ENCODE data around the gene ASPA. TPM values are rescaled to one million over a fixed set of nuclear protein-coding genes. Genes with fewer than 3 reads are reported as not detected.
"Not testable (repeated sequence)": the region's sequence is repeated elsewhere in the genome, so short reads cannot be mapped to it uniquely, and the experiment has no call there.

Gene ASPA
- polyA plus RNA-seq, 6 donors from 2014 or later, result not detected

GRCh38 chr17:3513305-3514035, 37.7 kb downstream of the ASPA start:
- Mint-ChIP-seq H3K4me3 (peak overlapping the region in 2 of 8 donors; percentile 21 to 22), H3K36me3 (no peaks in the 10 kb centered on the region), H3K4me1 (no peaks in the 10 kb centered on the region), H3K27me3 (peaks cover 0 to 17% (median 0%) of the 10 kb centered on the region in 3 donors), H3K9me3 (peaks cover 0 to 6% (median 0%) of the 10 kb centered on the region in 7 donors), H3K27ac (no peak overlapping the region)
- no peak for DNase-seq
- ATAC-seq (ENCODE audit: low read depth in 2 of 2), result no peak

DNA sequence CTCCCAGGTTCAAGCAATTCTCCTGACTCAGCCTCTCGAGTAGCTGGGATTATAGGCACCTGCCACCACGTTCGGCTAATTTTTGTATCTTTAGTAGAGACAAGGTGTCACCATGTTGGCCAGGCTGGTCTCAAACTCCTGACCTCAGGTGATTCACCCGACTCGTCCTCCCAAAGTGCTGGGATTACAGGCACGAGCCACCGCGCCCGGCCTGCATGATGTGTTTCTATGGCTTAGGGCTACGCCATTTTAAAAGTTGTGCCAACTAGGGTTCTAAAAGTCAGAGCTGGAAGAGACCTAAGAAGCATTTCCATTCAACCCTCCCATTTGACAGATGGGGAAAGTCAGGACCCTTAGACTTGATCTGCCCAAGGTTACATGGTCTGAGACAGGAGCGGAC, 38.4 kb downstream of the ASPA start:
- peaks cover 0 to 17% (median 0%) of the 10 kb centered on the region in 3 donors for H3K27me3 Mint-ChIP-seq
- H3K4me1 Mint-ChIP-seq; DNase-seq; H3K36me3 Mint-ChIP-seq; H3K4me3 Mint-ChIP-seq; H3K9me3 Mint-ChIP-seq; ATAC-seq (ENCODE audit: low read depth in 2 of 2): not testable (repeated sequence)
- peak overlapping the region in 1 of 6 donors; percentile 67 for H3K27ac Mint-ChIP-seq

DNA sequence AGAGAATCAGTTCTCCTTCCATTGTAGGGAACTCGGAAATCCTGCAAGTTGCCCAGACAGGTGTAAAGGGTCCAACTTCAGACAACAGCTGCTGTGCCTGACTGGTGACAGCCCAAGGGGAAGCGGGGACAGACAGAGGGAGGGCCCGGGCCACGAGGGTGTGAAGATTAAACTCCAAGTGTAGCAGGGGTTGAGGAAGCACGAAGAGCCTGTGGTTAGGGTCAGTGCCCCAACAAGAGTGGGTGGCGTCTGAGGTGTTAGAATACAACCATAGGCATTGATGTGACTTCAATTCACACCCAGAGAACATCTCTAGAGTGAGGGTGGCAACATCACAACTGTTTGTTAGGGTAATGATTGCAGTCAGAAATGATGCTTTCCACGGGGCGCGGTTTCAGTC, 39.1 kb downstream of the ASPA start:
- no peak for DNase-seq
- no peak for ATAC-seq (ENCODE audit: low read depth in 2 of 2)
- Mint-ChIP-seq H3K4me3 (no peak overlapping the region), H3K27me3 (peaks cover 0 to 12% (median 0%) of the 10 kb centered on the region in 3 donors), H3K27ac (no peak overlapping the region), H3K36me3 (no peaks in the 10 kb centered on the region), H3K4me1 (no peaks in the 10 kb centered on the region), H3K9me3 (peaks cover 0 to 2% (median 0%) of the 10 kb centered on the region in 7 donors)

DNA sequence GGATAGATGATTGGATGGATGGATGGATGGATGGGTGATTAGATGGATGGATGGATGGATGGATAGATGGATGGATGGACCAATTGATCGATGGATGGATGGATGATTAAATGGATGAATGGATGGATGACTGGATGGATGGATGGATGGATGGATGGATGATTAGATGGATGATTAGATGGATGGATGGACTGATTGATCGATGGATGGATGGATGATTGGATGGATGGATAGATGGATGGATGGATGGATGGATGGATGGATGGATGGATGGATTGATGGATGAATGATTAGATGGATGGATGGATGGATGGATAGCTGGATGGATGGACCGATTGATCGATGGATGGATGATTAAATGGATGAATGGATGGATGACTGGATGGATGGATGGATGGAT, 43.7 kb downstream of the ASPA start:
- H3K27ac Mint-ChIP-seq; H3K4me3 Mint-ChIP-seq; H3K27me3 Mint-ChIP-seq; DNase-seq; H3K9me3 Mint-ChIP-seq; H3K36me3 Mint-ChIP-seq; ATAC-seq (ENCODE audit: low read depth in 2 of 2); H3K4me1 Mint-ChIP-seq: not testable (repeated sequence)

DNA sequence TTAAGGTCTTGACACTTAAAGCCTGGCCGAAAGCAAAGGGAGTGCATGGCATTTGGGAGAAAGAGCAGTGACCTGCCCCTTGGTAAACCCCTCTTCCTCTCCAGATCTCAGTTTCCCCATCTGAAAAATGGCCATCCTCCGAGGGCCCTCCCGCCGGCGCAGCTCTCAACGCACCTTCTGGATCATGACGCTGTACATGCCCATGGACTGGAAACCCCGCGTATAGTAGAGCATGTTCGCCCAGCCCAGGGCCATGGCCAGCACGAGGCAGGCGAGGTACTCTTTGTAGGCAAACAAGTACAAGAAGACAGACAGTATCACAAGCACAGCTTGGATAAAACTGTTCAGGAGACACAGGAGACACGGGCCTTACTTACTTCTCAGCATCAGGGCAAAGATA, 48.2 kb downstream of the ASPA start:
- Mint-ChIP-seq H3K27me3 (peaks cover 6 to 26% (median 9%) of the 10 kb centered on the region in 3 donors), H3K27ac (no peak overlapping the region), H3K9me3 (peaks cover 0 to 4% (median 0%) of the 10 kb centered on the region in 7 donors), H3K36me3 (peaks cover 0 to 8% of the 10 kb centered on the region in 2 donors), H3K4me3 (peak overlapping the region in 1 of 8 donors; percentile 77), H3K4me1 (no peaks in the 10 kb centered on the region)
- no peak for ATAC-seq (ENCODE audit: low read depth in 2 of 2)
- no peak for DNase-seq

DNA sequence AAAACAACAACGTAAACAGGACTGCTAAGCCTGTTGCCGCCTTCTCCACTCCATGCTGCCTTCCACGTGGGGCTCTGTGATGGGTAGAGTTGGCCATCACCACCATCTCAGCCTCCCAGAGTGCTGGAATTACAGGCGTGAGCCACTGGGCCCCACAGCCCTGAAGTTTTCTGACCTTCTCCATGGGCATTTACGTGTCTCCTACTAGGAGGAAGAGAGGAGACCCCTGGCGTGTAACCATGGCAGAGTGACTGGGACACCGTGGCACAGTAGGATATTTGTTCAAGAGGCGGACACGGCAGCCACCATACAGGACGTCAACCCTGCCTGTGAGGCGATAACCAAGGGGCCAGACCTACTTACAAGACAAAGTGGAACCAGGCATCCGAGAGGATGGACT, 50.7 kb downstream of the ASPA start:
- Mint-ChIP-seq H3K27ac (peak overlapping the region in 1 of 6 donors; percentile 58), H3K4me3 (no peak overlapping the region), H3K9me3 (peaks cover 0 to 4% (median 0%) of the 10 kb centered on the region in 7 donors), H3K4me1 (peaks cover 0 to 2% (median 0%) of the 10 kb centered on the region in 3 donors), H3K27me3 (peaks cover 6 to 30% (median 9%) of the 10 kb centered on the region in 3 donors), H3K36me3 (peaks cover 0 to 8% of the 10 kb centered on the region in 2 donors)
- DNase-seq (no peak), ATAC-seq (ENCODE audit: low read depth in 2 of 2) (no peak)

DNA sequence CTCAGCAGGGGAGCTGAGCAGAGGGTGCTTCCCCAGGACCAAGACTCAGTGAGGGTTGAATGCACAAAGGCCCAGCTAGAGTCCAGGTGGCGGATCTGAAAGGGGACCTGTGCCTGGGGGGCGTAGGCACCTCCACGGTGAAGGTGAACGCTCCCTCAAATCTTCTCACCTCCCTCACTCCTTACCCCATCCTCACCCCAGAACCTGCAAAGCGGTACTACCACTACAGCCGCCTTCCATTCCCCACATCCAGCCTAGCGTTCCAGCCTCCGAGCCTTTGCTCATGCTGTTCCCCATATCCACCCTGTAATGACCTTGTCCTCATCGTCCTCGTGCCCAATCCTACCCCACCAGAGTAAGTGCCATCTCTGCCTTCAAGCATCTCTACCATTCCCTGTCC, 51.2 kb downstream of the ASPA start:
- Mint-ChIP-seq H3K4me3 (no peak overlapping the region), H3K4me1 (peaks cover 0 to 2% (median 0%) of the 10 kb centered on the region in 3 donors), H3K9me3 (peaks cover 0 to 4% (median 0%) of the 10 kb centered on the region in 7 donors), H3K27ac (no peak overlapping the region), H3K27me3 (peaks cover 6 to 30% (median 9%) of the 10 kb centered on the region in 3 donors), H3K36me3 (peaks cover 0 to 8% of the 10 kb centered on the region in 2 donors)
- no peak for ATAC-seq (ENCODE audit: low read depth in 2 of 2)
- no peak for DNase-seq

- DNase-seq (no peak), ATAC-seq (ENCODE audit: low read depth in 2 of 2) (no peak)
- peaks cover 0 to 2% (median 0%) of the 10 kb centered on the region in 3 donors for H3K4me1 Mint-ChIP-seq
- peak overlapping the region in 3 of 6 donors; percentile 0 to 75 (median 7) for H3K27ac Mint-ChIP-seq
- no peak overlapping the region for H3K4me3 Mint-ChIP-seq
- H3K36me3 Mint-ChIP-seq, result peaks cover 0 to 8% of the 10 kb centered on the region in 2 donors
- peaks cover 0 to 4% (median 0%) of the 10 kb centered on the region in 7 donors for H3K9me3 Mint-ChIP-seq
- peaks cover 6 to 32% (median 9%) of the 10 kb centered on the region in 3 donors for H3K27me3 Mint-ChIP-seq
These were observed 51.7 kb downstream of the ASPA start for GRCh38 chr17:3527468-3527867.

- ATAC-seq (ENCODE audit: low read depth in 2 of 2) (no peak), DNase-seq (no peak)
- Mint-ChIP-seq H3K27me3 (peaks cover 6 to 35% (median 12%) of the 10 kb centered on the region in 3 donors), H3K36me3 (peaks cover 0 to 8% of the 10 kb centered on the region in 2 donors), H3K4me3 (no peak overlapping the region), H3K27ac (no peak overlapping the region), H3K9me3 (peaks cover 0 to 4% (median 0%) of the 10 kb centered on the region in 7 donors), H3K4me1 (peaks cover 0 to 2% (median 0%) of the 10 kb centered on the region in 3 donors)
These were observed 52.1 kb downstream of the ASPA start for GRCh38 chr17:3527896-3528295.

GRCh38 chr17:3528403-3528851, 52.6 kb downstream of the ASPA start:
- no peak overlapping the region for H3K4me3 Mint-ChIP-seq
- H3K4me1 Mint-ChIP-seq, result peaks cover 0 to 5% (median 2%) of the 10 kb centered on the region in 3 donors
- DNase-seq (no peak), ATAC-seq (ENCODE audit: low read depth in 2 of 2) (no peak)
- H3K27ac Mint-ChIP-seq, result no peak overlapping the region
- H3K27me3 Mint-ChIP-seq, result peaks cover 11 to 35% (median 17%) of the 10 kb centered on the region in 3 donors
- H3K36me3 Mint-ChIP-seq, result peaks cover 0 to 8% of the 10 kb centered on the region in 2 donors
- peaks cover 0 to 4% (median 0%) of the 10 kb centered on the region in 7 donors for H3K9me3 Mint-ChIP-seq

GRCh38 chr17:3528880-3529511, 53.2 kb downstream of the ASPA start:
- Mint-ChIP-seq H3K4me3 (peak overlapping the region in 1 of 8 donors; percentile 74), H3K27me3 (peaks cover 11 to 32% (median 18%) of the 10 kb centered on the region in 3 donors), H3K27ac (no peak overlapping the region), H3K36me3 (peaks cover 0 to 8% of the 10 kb centered on the region in 2 donors), H3K9me3 (peaks cover 0 to 4% (median 0%) of the 10 kb centered on the region in 7 donors), H3K4me1 (peaks cover 0 to 6% (median 5%) of the 10 kb centered on the region in 3 donors)
- ATAC-seq (ENCODE audit: low read depth in 2 of 2), result no peak
- DNase-seq, result no peak

- no peak overlapping the region for H3K4me3 Mint-ChIP-seq
- H3K27ac Mint-ChIP-seq, result no peak overlapping the region
- DNase-seq (no peak), ATAC-seq (ENCODE audit: low read depth in 2 of 2) (no peak)
- peaks cover 11 to 35% (median 18%) of the 10 kb centered on the region in 3 donors for H3K27me3 Mint-ChIP-seq
- H3K36me3 Mint-ChIP-seq, result peaks cover 0 to 8% of the 10 kb centered on the region in 2 donors
- peaks cover 5 to 12% (median 5%) of the 10 kb centered on the region in 3 donors for H3K4me1 Mint-ChIP-seq
- peaks cover 0 to 4% (median 0%) of the 10 kb centered on the region in 7 donors for H3K9me3 Mint-ChIP-seq
These were observed 54.3 kb downstream of the ASPA start for GRCh38 chr17:3529817-3530741.

Measured in naive B cell (primary cell).